ENCODE data around the gene USP48. TPM values are rescaled to one million over a fixed set of nuclear protein-coding genes. Genes with fewer than 3 reads are reported as not detected.

The USP48 gene
- total and polyA plus RNA-seq, 2 of the 4 experiments (the other 2 are of a cell fraction) = 24.7 to 25.0 TPM

- no peak overlapping the region for H2AK5ac ChIP-seq (ENCODE audit: low read depth, low read length)
- CTCF ChIA-PET = no interaction called here
Observed at GRCh38 chr1:21674957-21675356, 108.0 kb downstream of the USP48 start.

More at GRCh38 chr1:21674957-21675356, 108.0 kb downstream of the USP48 start:
- no peak overlapping the region for H2AK9ac ChIP-seq (replicated peaks; ENCODE audit: low read depth, low read length, poor library complexity)
- no peak overlapping the region for H2BK20ac ChIP-seq (ENCODE audit: low read depth, low read length)
- peaks cover 3% of the 10 kb centered on the region for H3K36me3 ChIP-seq (ENCODE audit: control insufficient read depth, insufficient read depth, low read length)
- no peaks in the 10 kb centered on the region for H3K9me3 ChIP-seq (ENCODE audit: control insufficient read depth, insufficient read depth, low read length)
- no peak overlapping the region for H2AFZ ChIP-seq (replicated peaks; ENCODE audit: low read length, poor library complexity)
- POLR2A ChIA-PET (ENCODE audit: unreplicated experiment) = no interaction called here
- no peak overlapping the region for H3K27ac ChIP-seq (ENCODE audit: insufficient read depth, low read length)
- 0 out of 2 replicates have a peak, but pooled peaks cover 3% of the 10 kb centered on the region for H3K9me1 ChIP-seq (ENCODE audit: insufficient read depth, low read length)
- in situ Hi-C loops (cut with MboI; ENCODE audit: low sequenced_read_pairs) = no loop called here
- peaks cover 4% of the 10 kb centered on the region; the same call in 1 of the 2 replicates for H3K4me1 ChIP-seq (ENCODE audit: control insufficient read depth, insufficient read depth, low read length)
- 77% methylated on average over 4 of the region's 10 CpGs; no CpG with 5 or more reads in 1 of the 2 experiments for WGBS, 2 experiments (ENCODE audit: extremely low coverage in 2 of 2, insufficient read length in 1 of 2)
- H4K20me1 ChIP-seq (ENCODE audit: insufficient read depth, low read length) = peaks cover 14% of the 10 kb centered on the region; the same call in 1 of the 2 replicates
- no peak overlapping the region for H4K5ac ChIP-seq (ENCODE audit: low read depth, low read length)
- H3K14ac ChIP-seq (replicated peaks; ENCODE audit: low read depth, low read length) = no peak overlapping the region
- H2BK120ac ChIP-seq (ENCODE audit: low read depth, low read length) = no peak overlapping the region
- H4K8ac ChIP-seq (ENCODE audit: low read depth in 2 of 2, low read length in 2 of 2) = no peak overlapping the region
- TF ChIP-seq MAFK (IDR thresholded peaks at IDR 0.05; ENCODE audit: low read depth, low read length) (no peak), SMC3 (IDR thresholded peaks at IDR 0.05; ENCODE audit: low read depth, low read length) (no peak), NFE2L2 (IDR thresholded peaks at IDR 0.05; ENCODE audit: low read depth, low read length) (no peak), FOS (IDR thresholded peaks at IDR 0.05; ENCODE audit: low read depth, low read length) (no peak), MAZ (IDR thresholded peaks at IDR 0.05; ENCODE audit: borderline replicate concordance, low read depth, low read length) (no peak), MXI1 (IDR thresholded peaks at IDR 0.05; ENCODE audit: borderline replicate concordance, low read depth, low read length) (no peak), CHD1 (IDR thresholded peaks at IDR 0.05; ENCODE audit: low read depth, low read length) (no peak), CEBPB (IDR thresholded peaks at IDR 0.05; ENCODE audit: low read depth, low read length) (no peak), USF2 (IDR thresholded peaks at IDR 0.05; ENCODE audit: low read depth, low read length) (no peak), BHLHE40 (IDR thresholded peaks at IDR 0.05; ENCODE audit: low read depth, low read length) (no peak), RAD21 (IDR thresholded peaks at IDR 0.05; ENCODE audit: low read length) (no peak), RFX5 (IDR thresholded peaks at IDR 0.05; ENCODE audit: low read depth, low read length) (no peak), RCOR1 (IDR thresholded peaks at IDR 0.05; ENCODE audit: insufficient replicate concordance, low read length) (no peak), POLR2A (IDR thresholded peaks at IDR 0.05; ENCODE audit: low read depth, low read length) (no peak), ELK1 (IDR thresholded peaks at IDR 0.05; ENCODE audit: borderline replicate concordance, low read depth, low read length) (no peak), CTCF (conservative IDR thresholded peaks at IDR 0.05; ENCODE audit: low read depth, low read length) (no peak)
- intact Hi-C loops (cut with micrococcal nuclease) = no loop called here
- no peak overlapping the region for H3K56ac ChIP-seq (ENCODE audit: extremely low read depth, insufficient read depth, low read length)
- H3K18ac ChIP-seq (ENCODE audit: low read depth, low read length) = no peak overlapping the region
- no peak overlapping the region for H3K23ac ChIP-seq (ENCODE audit: low read depth, low read length)
- dilution Hi-C loops (cut with HindIII; ENCODE audit: low sequenced_read_pairs, unreplicated experiment) = no loop called here
- H3K9ac ChIP-seq (ENCODE audit: low read depth, low read length) = no peak overlapping the region
- H3K27me3 ChIP-seq (ENCODE audit: control insufficient read depth, insufficient read depth, low read length) = peaks cover 13% of the 10 kb centered on the region
- no peak overlapping the region for H3K4me3 ChIP-seq (ENCODE audit: insufficient read depth, low read depth, low read length)
- no peak overlapping the region for H2BK5ac ChIP-seq (ENCODE audit: low read depth, low read length, poor library complexity, severe bottlenecking)
- no TSS peak for BruUV-seq (replicated peaks)
- H3K79me1 ChIP-seq (ENCODE audit: low read depth in 1 of 2, low read length in 2 of 2) = no peaks in the 10 kb centered on the region; a peak in 1 of 4 replicates
- ATAC-seq (ENCODE audit: low read depth) (no peak), DNase-seq (no peak)
- no peak overlapping the region for H4K91ac ChIP-seq (ENCODE audit: insufficient read depth, low read depth, low read length)
- no peak overlapping the region for H3K4me2 ChIP-seq (ENCODE audit: low read depth, low read length)
- H2BK15ac ChIP-seq (ENCODE audit: low read depth, low read length) = no peak overlapping the region
- no peak overlapping the region for H3K4ac ChIP-seq (ENCODE audit: low read depth, low read length)

All from IMR-90 (cell line).